Right lobe of liver (tissue), 6 donors: ENCODE measurements around the gene GRID1. TPM values are rescaled to one million over a fixed set of nuclear protein-coding genes. Genes with fewer than 3 reads are reported as not detected.

ENCODE experiments used
- ATAC-seq, 4 donors: fragments of 200-7000 bp; cut with Tn5 transposase; one replicate each; pipeline ENCODE4 v1.9.1; 2020; ENCODE audit warnings: mild to moderate bottlenecking in 4 of 4, moderate library complexity in 4 of 4
- DNase-seq, 3 donors: peaks; one replicate each; pipeline ENCODE4 v3.0.0-alpha.2; 2020
- H3K27ac ChIP-seq, 3 donors: fragments of 200-600 bp; one replicate each; pipeline ENCODE4 v1.8.0; 2022
- H3K27me3 ChIP-seq, 2 donors: fragments of 200-600 bp; one replicate each; pipeline ENCODE4 v1.8.0; 2022
- H3K36me3 ChIP-seq, 4 donors: fragments of 200-600 bp; sonication (generic) in 1 of 4; one replicate each; pipeline versions ENCODE4 v1.5.1 to v1.8.0; 2017 to 2022; ENCODE audit warnings: control low read depth in 1 of 4
- H3K4me1 ChIP-seq, 4 donors: fragments of 200-600 bp; sonication (generic) in 1 of 4; one replicate each; pipeline versions ENCODE4 v1.5.1 to v1.8.0; 2017 to 2022; ENCODE audit warnings: control low read depth in 1 of 4
- H3K4me3 ChIP-seq, 3 donors: fragments of 200-600 bp; one replicate each; pipeline ENCODE4 v1.8.0; 2022
- H3K9me3 ChIP-seq, 4 donors: fragments of 200-600 bp; sonication (generic) in 1 of 4; one replicate each; pipeline versions ENCODE4 v1.5.1 to v1.8.0; 2017 to 2022; ENCODE audit warnings: control low read depth in 1 of 4
- CTCF ChIP-seq, 4 donors: fragments of 200-600 bp in 3 of 4; fragments of 450-650 bp in 1 of 4; IDR thresholded peaks; one replicate each; pipeline versions ENCODE4 v1.5.1 to v1.8.0; 2016 to 2022; ENCODE audit warnings: antibody characterized with exemption in 4 of 4, mild to moderate bottlenecking in 2 of 4
- POLR2A ChIP-seq: fragments of 450-650 bp; IDR thresholded peaks from one replicate; pipeline ENCODE4 v1.6.1; 2017; ENCODE audit warnings: antibody characterized with exemption, mild to moderate bottlenecking
- WGBS: methylation state at CpG from one replicate; pipeline ENCODE4 v1.1.6; 2018; ENCODE audit warnings: low coverage, low lambda C conversion rate; ENCODE audit not compliant: insufficient coverage; ENCODE audit errors: missing lambda C conversion rate; 5-methylcytosine and 5-hydroxymethylcytosine counted together
- intact Hi-C, 2 donors: fragments of 100-400 bp; cut with DNase I; formaldehyde crosslinking; loops; one replicate each; pipeline versions ENCODE4 v1.11.2 to v1.14.1; 2022
- total RNA-seq, 6 experiments: library from RNA; depleted of rRNA in 2 of 6; stranded (reverse); fragments of >200 nt in 2 of 6; fragmentation: NEBNext Ultra II Directional in 3 of 6; extraction: Animal tissue kit (Norgen Biotek cat#: 25700) in 3 of 6; gene quantifications; one replicate each; pipeline versions ENCODE4 v1.1.0 to v1.2.4, GENCODE V29; 2016 to 2023
- donor health status: DM: no; HTN: yes; CAD: no.
- donor health status: DM: no; HTN: no; CAD: no.
- donor health status: DM: no; HTN: no; CAD: no.
- donor health status: DM: no; HTN: yes; CAD: no.
- donor health status: DM: no; HTN: yes; CAD: no.

Gene GRID1
- total RNA-seq, 6 experiments from 2014 or later, result 0.05 to 1.9 (median 0.81) TPM

GRCh38 chr10:85976267-85976793 is 390.3 kb downstream of the GRID1 start:
- WGBS, result 0% methylated on average over 1 of the region's 6 CpGs
- no peaks in the 10 kb centered on the region for H3K4me1 ChIP-seq
- no peaks in the 10 kb centered on the region for H3K27me3 ChIP-seq
- H3K36me3 ChIP-seq, result no peaks in the 10 kb centered on the region
- H3K9me3 ChIP-seq, result no peaks in the 10 kb centered on the region
- intact Hi-C loops, result no loop called here
- TF ChIP-seq CTCF (IDR thresholded peaks at IDR 0.05) (no peak), POLR2A (no peak)
- H3K4me3 ChIP-seq, result no peak overlapping the region
- DNase-seq, result no peak
- no peak for ATAC-seq
- no peak overlapping the region for H3K27ac ChIP-seq

GRCh38 chr10:85971494-85971893 is 395.1 kb downstream of the GRID1 start:
- Histone ChIP-seq H3K36me3 (no peaks in the 10 kb centered on the region), H3K27ac (no peak overlapping the region), H3K4me3 (no peak overlapping the region), H3K9me3 (no peaks in the 10 kb centered on the region), H3K27me3 (no peaks in the 10 kb centered on the region), H3K4me1 (no peaks in the 10 kb centered on the region)
- intact Hi-C loops, result no loop called here
- ATAC-seq (no peak), DNase-seq (no peak)
- no peak for TF ChIP-seq CTCF (IDR thresholded peaks at IDR 0.05)
- no peak for TF ChIP-seq POLR2A

GRCh38 chr10:85967594-85967993 is 399.0 kb downstream of the GRID1 start:
- DNase-seq (no peak), ATAC-seq (no peak)
- TF ChIP-seq POLR2A (no peak), CTCF (IDR thresholded peaks at IDR 0.05) (no peak)

GRCh38 chr10:85961479-85962067 is 405.0 kb downstream of the GRID1 start:
- Histone ChIP-seq H3K9me3 (no peaks in the 10 kb centered on the region), H3K27me3 (no peaks in the 10 kb centered on the region), H3K4me1 (no peaks in the 10 kb centered on the region), H3K27ac (no peak overlapping the region), H3K36me3 (no peaks in the 10 kb centered on the region), H3K4me3 (no peak overlapping the region)
- 67% methylated on average over 1 of the region's 1 CpG for WGBS
- TF ChIP-seq CTCF (IDR thresholded peaks at IDR 0.05), result no peak
- no peak for TF ChIP-seq POLR2A
- DNase-seq, result no peak
- ATAC-seq, result no peak
- intact Hi-C loops, result no loop called here

More at GRCh38 chr10:85967594-85967993, 399.0 kb downstream of the GRID1 start:
- whole genome bisulfite sequencing, result 71% methylated on average over 1 of the region's 1 CpG
- no peak overlapping the region for H3K27ac ChIP-seq
- intact Hi-C loops, result no loop called here
- no peaks in the 10 kb centered on the region for H3K27me3 ChIP-seq
- H3K4me3 ChIP-seq, result no peak overlapping the region
- H3K36me3 ChIP-seq, result no peaks in the 10 kb centered on the region
- no peaks in the 10 kb centered on the region for H3K4me1 ChIP-seq
- no peaks in the 10 kb centered on the region for H3K9me3 ChIP-seq

- ATAC-seq (no peak), DNase-seq (no peak)
- 69% methylated on average over 2 of the region's 6 CpGs for WGBS
- intact Hi-C loops, result no loop called here
- no peaks in the 10 kb centered on the region for H3K4me1 ChIP-seq
- no peaks in the 10 kb centered on the region for H3K36me3 ChIP-seq
- no peaks in the 10 kb centered on the region for H3K9me3 ChIP-seq
- no peak overlapping the region for H3K27ac ChIP-seq
- H3K4me3 ChIP-seq, result no peak overlapping the region
- TF ChIP-seq CTCF (IDR thresholded peaks at IDR 0.05), result no peak
- TF ChIP-seq POLR2A, result no peak
- no peaks in the 10 kb centered on the region for H3K27me3 ChIP-seq
These were observed 405.5 kb downstream of the GRID1 start for GRCh38 chr10:85961073-85961472.
